LoVo (cell line): ENCODE results near the gene BDKRB1.

Source experiments
- DNase-seq: peaks from one replicate; pipeline ENCODE4 v3.0.0-alpha.2; 2016; ENCODE audit warnings: low spot score

The BDKRB1 gene

DNA sequence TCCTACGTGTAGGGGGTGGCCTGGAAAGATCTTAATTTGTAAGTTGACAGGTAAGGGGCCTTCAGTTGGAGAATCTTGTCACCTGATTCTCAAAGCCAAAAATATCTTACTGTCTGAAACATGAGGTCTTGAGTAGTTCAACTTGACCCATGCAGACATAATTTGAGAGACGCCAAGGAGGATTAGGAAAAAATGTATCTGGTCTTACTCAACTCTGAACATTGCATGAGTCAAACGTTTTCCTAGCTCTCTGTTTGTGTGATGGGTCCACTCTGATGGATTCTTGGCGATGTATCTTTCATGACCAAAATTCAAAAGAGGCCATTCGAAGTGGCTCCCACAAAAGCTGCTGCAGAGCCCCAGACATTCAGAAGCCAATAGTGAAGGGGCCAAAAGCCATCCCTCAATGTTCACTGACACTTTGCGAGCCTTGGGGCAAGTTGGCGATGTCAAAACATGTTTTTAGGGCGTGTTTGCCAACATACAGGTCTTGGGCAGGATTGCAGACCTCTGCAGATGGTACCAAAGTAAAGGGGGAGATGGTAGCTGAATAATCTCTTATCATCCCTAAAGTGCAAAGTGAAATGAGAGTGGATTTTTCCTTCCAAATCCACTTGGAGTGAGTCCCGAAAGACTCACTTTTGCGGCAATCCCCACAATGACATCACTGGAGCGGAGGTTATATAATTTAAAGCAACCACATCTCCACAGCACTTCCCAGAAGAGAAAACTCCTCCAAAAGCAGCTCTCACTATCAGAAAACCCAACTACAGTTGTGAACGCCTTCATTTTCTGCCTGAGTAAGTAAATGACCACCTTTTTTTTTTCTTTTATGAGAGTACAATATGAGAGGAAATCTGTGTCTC lies at the start of gene BDKRB1:
Gene BDKRB1, plus strand, starts transcription at position 710 of the 866 bp plus-strand sequence. CDS start 7,473 bp downstream, outside the sequence.
- DNase-seq, result no peak

- DNase-seq, result no peak
These were observed 49.5 kb upstream of the BDKRB1 start for GRCh38 chr14:96206461-96206860.

GRCh38 chr14:96207686-96208085 lies 48.3 kb upstream of the BDKRB1 start:
- no peak for DNase-seq

DNA sequence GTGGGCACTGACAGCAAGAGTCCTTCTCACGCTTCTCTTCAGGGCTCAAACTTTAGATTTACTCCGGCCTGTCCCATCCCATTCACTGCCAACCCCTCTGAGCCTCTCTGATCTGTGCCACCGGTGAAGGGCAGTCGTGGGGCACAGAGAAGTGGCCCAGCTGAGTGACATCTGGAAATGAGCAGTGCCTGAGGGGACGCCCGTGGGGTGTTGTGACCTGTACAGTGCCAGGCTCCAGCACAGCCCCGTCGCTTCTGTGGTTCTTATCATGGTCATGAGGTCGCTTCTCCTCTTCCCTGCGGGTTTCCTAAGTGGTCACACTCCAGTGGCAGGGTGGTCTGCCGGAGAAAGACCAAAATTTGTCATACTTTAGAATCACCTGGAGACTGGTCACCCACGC lies 47.3 kb upstream of the BDKRB1 start:
- DNase-seq, result no peak

DNA sequence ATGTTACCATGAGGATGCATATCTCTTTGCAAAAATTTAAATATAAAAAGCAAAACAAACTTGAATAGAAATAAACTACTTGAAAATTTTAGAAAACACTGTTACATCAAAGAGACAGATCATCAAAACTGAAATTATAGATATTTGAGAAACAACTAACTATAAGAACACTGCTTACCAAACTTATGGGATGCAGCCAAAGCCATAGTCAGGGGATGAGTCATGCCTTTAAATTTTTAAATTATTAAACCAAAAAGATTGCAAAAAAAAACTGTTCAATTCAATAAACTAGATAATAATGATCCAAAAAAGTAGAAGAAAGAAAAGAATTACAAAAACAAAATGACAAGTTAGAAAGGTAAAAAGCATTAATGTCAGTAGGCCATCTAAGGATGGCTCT lies 43.9 kb upstream of the BDKRB1 start:
- no peak for DNase-seq

DNA sequence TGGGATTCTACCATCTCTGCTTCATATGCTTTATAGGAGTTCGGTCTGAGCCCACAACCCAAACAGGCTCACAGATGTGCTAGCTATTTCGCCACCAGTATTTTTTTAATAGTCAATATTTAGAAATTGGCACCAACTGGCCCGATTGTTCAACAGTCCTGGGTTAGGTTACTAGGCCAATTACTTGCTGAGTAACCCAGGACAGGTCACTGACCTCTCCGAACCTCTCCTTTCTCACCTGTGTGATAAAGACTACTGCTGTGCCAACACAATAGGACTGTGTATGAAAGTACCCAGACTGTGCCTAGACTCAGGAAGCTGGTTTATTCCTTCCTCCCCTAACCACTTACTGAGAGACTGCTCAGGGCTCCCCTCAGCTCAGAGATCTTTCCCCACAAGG lies 43.1 kb upstream of the BDKRB1 start:
- DNase-seq, result no peak

- DNase-seq, result no peak
These were observed 42.0 kb upstream of the BDKRB1 start for GRCh38 chr14:96213871-96214465.

DNA sequence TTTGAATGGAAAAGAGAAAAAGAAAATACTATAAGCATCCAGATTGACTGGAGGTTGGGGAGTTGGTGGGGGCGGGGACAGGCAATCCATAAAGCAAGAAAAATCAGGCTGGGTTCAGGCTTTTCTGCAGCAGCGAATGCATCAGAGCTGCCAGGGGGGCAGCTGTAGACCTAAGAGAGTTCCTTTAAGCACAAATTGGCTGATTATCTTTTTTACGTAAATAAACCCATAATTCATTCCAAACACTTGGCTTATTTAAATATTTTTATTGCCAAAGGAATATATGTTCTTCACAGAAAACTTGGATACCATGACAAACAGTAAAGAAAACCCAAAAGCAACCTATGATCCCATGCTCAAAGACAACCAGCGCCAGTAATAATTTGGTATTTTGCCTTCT lies 41.2 kb upstream of the BDKRB1 start:
- DNase-seq, result no peak

- DNase-seq, result no peak
These were observed 40.4 kb upstream of the BDKRB1 start for GRCh38 chr14:96215452-96216244.

GRCh38 chr14:96216627-96217026 lies 39.4 kb upstream of the BDKRB1 start:
- no peak for DNase-seq

GRCh38 chr14:96217376-96217913 lies 38.6 kb upstream of the BDKRB1 start:
- DNase-seq, result no peak

DNA sequence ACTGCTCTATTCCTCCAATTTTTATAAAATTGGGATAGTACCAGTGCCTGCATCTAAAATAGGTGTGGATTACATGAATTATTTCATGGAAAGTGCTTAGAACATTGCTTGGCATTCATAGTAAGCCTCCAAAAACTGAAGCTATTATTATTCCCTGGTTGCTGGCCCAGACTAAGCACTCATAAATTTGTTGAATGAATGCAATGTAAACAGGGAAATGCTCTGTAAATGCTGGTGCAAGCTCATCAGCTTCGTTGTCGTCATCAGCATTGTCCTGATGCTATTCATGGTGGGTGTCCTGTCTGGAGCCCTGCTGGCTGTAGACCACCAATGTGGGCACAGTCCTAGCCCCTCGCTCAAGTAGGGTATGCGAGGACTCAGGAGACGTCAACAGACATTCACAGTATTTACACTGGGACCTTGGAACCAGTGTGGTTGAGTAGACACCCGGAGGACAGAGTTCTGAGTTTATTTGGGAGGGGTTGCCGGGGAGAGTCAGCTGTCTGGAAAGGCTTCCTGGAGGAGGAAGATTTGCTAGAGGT lies 34.8 kb upstream of the BDKRB1 start:
- no peak for DNase-seq

- DNase-seq, result no peak
These were observed 34.2 kb upstream of the BDKRB1 start for GRCh38 chr14:96221841-96222240.

GRCh38 chr14:96224480-96225096 lies 31.4 kb upstream of the BDKRB1 start:
- DNase-seq, result peak; percentile 77

DNA sequence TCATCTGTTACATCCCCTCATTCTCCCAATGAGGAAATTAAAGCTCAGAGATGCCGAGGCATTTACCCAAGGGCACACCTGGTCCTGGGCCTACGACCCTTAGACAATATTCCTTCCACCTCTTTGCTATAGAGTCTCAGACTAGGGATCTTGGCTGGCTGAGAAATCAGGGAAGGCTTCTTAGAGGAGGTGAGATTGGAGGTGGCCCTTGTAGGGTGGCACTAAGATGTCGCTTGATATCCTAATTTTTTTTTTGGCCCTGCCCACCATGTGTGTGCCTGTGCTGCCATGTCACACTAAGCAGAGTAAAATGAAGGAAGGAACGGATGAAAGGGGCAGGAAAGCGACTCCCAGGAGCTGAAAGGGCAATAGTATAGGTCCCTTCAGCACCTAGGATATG lies 30.8 kb upstream of the BDKRB1 start:
- DNase-seq, result no peak

GRCh38 chr14:96225745-96226151 lies 30.3 kb upstream of the BDKRB1 start:
- DNase-seq, result peak; percentile 80

- no peak for DNase-seq
These were observed 28.6 kb upstream of the BDKRB1 start for GRCh38 chr14:96227428-96227827.

DNA sequence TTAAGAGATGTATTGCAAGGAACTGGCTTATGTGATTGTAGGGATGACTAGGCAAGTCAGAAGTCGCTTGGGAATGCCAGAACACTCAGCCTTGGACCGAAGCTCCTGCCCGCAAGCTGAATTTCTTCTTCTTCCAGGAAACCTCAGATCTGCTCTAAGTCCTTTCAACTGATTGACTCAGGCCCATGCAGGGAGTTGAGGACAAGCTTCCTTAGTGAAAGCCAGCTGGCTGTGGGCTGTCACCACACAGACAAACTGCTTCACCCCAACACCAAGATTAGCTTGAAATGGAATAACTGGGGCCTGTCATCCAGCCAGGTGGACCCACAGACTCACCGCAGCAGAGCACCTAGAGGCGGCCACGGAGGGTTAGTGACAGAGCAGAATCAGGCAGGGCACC lies 26.7 kb upstream of the BDKRB1 start:
- no peak for DNase-seq

GRCh38 chr14:96231056-96231455 lies 25.0 kb upstream of the BDKRB1 start:
- DNase-seq, result no peak

GRCh38 chr14:96231526-96232130 lies 24.4 kb upstream of the BDKRB1 start:
- DNase-seq, result no peak

GRCh38 chr14:96232506-96232905 lies 23.5 kb upstream of the BDKRB1 start:
- DNase-seq, result no peak
